PC-9 (cell line): Measurements from ENCODE around the gene IDH1. TPM values are rescaled to one million over a fixed set of nuclear protein-coding genes. Genes with fewer than 3 reads are reported as not detected.

Source experiments
- BruUV-seq: library from RNA; stranded (reverse); fragments of 400-500 nt; replicated peaks from 2 replicates; lab custom pipeline; 2021; lab: Mats Ljungman, UMichigan
- CTCF ChIA-PET: fragments of 300-600 bp; sonication (Branson Sonifier 250); formaldehyde crosslinking; loops from one replicate; lab custom pipeline; 2022; ENCODE audit warnings: antibody characterized with exemption; lab: Charles Lee
- POLR2A ChIA-PET: fragments of 300-600 bp; sonication (Branson Sonifier 250); formaldehyde crosslinking; loops from one replicate; lab custom pipeline; 2022; ENCODE audit warnings: antibody characterized with exemption; ENCODE audit not compliant: unreplicated experiment; lab: Charles Lee
- DNase-seq, 2 experiments: peaks; one replicate each; pipeline versions ENCODE4 v3.0.0 to v3.0.0-alpha.2; 2015 to 2022; ENCODE audit warnings: mixed read lengths in 1 of 2
- H2AFZ ChIP-seq: fragments of 200-600 bp; sonication (generic); 2 replicates; pipeline ENCODE4 v1.8.1; 2017; ENCODE audit warnings: antibody characterized with exemption
- H3F3A ChIP-seq: fragments of 200-600 bp; sonication (generic); 2 replicates; pipeline ENCODE4 v1.8.1; 2017; ENCODE audit warnings: antibody characterized with exemption, mild to moderate bottlenecking, low read depth; ENCODE audit not compliant: insufficient read depth
- H3K27ac ChIP-seq: fragments of 200-600 bp; sonication (generic); 2 replicates; pipeline ENCODE4 v1.6.1; 2016; ENCODE audit warnings: mixed run types
- H3K27me3 ChIP-seq: fragments of 200-600 bp; sonication (generic); 2 replicates; pipeline ENCODE4 v1.6.1; 2016; ENCODE audit warnings: low read depth, mixed run types; ENCODE audit not compliant: insufficient read depth
- H3K36me3 ChIP-seq: fragments of 200-600 bp; sonication (generic); 2 replicates; pipeline ENCODE4 v1.6.1; 2016; ENCODE audit warnings: low read depth, mixed run types
- H3K4me1 ChIP-seq: fragments of 200-600 bp; sonication (generic); replicated peaks from 2 replicates; pipeline ENCODE4 v1.6.1; 2016; ENCODE audit warnings: mixed run types; ENCODE audit not compliant: insufficient read depth
- H3K4me2 ChIP-seq: fragments of 200-600 bp; sonication (generic); 2 replicates; pipeline ENCODE4 v1.6.1; 2017; ENCODE audit warnings: mixed run types
- H3K4me3 ChIP-seq: fragments of 200-600 bp; sonication (generic); 2 replicates; pipeline ENCODE4 v1.6.1; 2016; ENCODE audit warnings: mixed run types
- H3K79me2 ChIP-seq: fragments of 200-600 bp; sonication (generic); 2 replicates; pipeline ENCODE4 v1.6.1; 2017; ENCODE audit warnings: low read depth, mixed run types
- H3K9me2 ChIP-seq: fragments of 200-600 bp; sonication (generic); 2 replicates; pipeline ENCODE4 v1.8.1; 2017; ENCODE audit warnings: mild to moderate bottlenecking; ENCODE audit not compliant: insufficient read depth
- H3K9me3 ChIP-seq: fragments of 200-600 bp; sonication (generic); 2 replicates; pipeline ENCODE4 v1.8.1; 2016; ENCODE audit warnings: low read depth; ENCODE audit not compliant: insufficient read depth
- H4K20me1 ChIP-seq: fragments of 200-600 bp; sonication (generic); 2 replicates; pipeline ENCODE4 v1.8.1; 2017; ENCODE audit not compliant: insufficient read depth
- EZH2 ChIP-seq: fragments of 200-600 bp; sonication (generic); IDR thresholded peaks from 2 replicates; pipeline ENCODE4 v1.8.0; 2017; ENCODE audit warnings: antibody characterized with exemption, low read depth
- intact Hi-C: fragments of 100-400 bp; cut with micrococcal nuclease; formaldehyde crosslinking; loops from one replicate; pipeline ENCODE4 v1.10.0; 2022; ENCODE audit not compliant: unreplicated experiment
- total RNA-seq: library from RNA; stranded (reverse); gene quantifications from 2 replicates; pipeline ENCODE4 v1.2.3, GENCODE V29; 2021
- TF ChIP-seq, protein P1 (sequence below): fragments of 200-600 bp; sonication (generic); conservative IDR thresholded peaks from 2 replicates; pipeline ENCODE4 v1.6.1; 2017; ENCODE audit warnings: mixed run types, antibody characterized with exemption, mild to moderate bottlenecking, moderate library complexity

IDH1 gene
- total RNA-seq, 1 experiment from 2014 or later: 227 TPM

DNA sequence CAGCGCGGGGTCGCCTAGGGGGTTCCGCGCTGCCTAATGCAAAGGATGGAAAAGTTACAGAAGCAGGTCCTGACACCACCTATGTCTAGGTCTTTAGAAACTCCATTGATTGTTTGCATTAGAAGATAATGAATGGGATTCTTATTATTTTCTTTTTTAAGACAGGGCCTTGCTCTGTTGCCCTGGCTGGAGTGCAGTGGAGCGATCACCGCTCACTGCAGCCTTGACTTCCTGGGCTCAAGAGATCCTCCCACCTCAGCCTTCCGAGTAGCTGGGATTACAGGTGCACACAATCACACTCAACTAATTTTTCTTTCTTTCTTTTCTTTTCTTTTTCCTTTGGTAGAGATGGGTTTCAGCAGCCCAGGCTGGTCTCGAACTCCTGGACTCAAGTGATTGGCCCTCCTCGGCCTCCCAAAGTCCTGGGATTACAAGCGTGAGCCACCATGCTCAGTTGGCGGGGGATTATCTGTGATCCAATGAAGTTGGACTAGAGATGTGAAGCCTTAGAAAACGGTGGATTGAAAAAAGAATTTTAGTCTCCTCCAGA is 761 bp upstream of the IDH1 start:
- H3F3A ChIP-seq: peaks cover 32% of the 10 kb centered on the region
- CTCF ChIA-PET: interaction anchor here (0.6 kb wide), 1 partner anchor 1393 kb away, joined by 10 read pairs; no protein-coding TSS in a partner anchor
- H3K9me3 ChIP-seq: no peaks in the 10 kb centered on the region
- intact Hi-C loops: loop anchor here (1.0 to 10.0 kb wide), 5 partner anchors 11 to 511 kb away; partner anchors contain the start of gene PIKFYVE
- no peaks in the 10 kb centered on the region for H3K27me3 ChIP-seq
- no peaks in the 10 kb centered on the region for H4K20me1 ChIP-seq
- H3K27ac ChIP-seq: peak overlapping the region; percentile 43
- no peak for TF ChIP-seq EZH2
- TF ChIP-seq, protein P1, sequence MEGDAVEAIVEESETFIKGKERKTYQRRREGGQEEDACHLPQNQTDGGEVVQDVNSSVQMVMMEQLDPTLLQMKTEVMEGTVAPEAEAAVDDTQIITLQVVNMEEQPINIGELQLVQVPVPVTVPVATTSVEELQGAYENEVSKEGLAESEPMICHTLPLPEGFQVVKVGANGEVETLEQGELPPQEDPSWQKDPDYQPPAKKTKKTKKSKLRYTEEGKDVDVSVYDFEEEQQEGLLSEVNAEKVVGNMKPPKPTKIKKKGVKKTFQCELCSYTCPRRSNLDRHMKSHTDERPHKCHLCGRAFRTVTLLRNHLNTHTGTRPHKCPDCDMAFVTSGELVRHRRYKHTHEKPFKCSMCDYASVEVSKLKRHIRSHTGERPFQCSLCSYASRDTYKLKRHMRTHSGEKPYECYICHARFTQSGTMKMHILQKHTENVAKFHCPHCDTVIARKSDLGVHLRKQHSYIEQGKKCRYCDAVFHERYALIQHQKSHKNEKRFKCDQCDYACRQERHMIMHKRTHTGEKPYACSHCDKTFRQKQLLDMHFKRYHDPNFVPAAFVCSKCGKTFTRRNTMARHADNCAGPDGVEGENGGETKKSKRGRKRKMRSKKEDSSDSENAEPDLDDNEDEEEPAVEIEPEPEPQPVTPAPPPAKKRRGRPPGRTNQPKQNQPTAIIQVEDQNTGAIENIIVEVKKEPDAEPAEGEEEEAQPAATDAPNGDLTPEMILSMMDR: 0 out of 2 replicates have a peak, but pooled peaks have one; percentile 32
- peaks cover 28% of the 10 kb centered on the region for H3K36me3 ChIP-seq
- H3K4me1 ChIP-seq: peaks cover 28% of the 10 kb centered on the region
- POLR2A ChIA-PET: no interaction called here
- H3K9me2 ChIP-seq: no peaks in the 10 kb centered on the region
- peaks cover 36% of the 10 kb centered on the region for H3K79me2 ChIP-seq
- H2AFZ ChIP-seq: peak overlapping the region; percentile 90
- no TSS peak for BruUV-seq
- H3K4me3 ChIP-seq: peak overlapping the region; percentile 84
- H3K4me2 ChIP-seq: peak overlapping the region; percentile 75
- no peak for DNase-seq

DNA sequence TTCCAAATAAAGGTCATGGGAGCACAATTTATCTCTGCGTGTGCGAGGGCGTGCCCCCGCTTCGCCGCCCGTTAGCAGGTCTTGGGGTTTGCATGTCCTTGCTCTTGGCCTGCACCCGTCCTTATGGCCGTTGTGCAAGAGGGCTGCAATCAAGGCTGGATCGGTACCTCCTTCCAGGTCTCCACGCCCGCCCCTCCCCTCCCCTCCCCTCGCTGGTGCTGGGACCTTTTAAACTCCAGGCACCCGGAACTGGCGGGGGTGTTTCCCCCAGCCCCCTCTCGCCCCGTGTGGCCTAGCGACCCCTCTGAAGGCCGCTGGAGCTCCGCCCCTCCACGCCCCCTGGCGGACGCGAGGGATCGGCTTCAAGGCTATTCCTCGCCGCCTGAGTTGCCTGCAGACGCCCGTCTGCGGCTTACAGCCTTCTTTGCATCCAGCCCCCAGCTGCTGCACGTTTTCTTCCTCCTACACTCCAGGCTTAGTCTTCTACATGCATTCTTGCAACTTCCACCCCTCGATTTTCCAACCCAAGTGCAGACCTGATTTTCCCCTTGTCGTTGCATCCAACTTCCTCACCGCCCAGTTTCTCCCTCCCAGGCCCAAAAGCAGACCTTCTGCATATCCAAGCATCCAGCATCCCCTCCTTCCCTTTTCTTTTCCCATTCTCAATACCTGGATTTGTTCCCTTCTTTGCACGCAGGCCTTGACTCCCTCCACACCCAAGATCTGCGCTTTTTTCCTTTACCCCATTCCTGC is 577 bp downstream of the IDH1 start:
- peak overlapping the region; percentile 88 for H3K4me2 ChIP-seq
- peaks cover 41% of the 10 kb centered on the region for H3K4me1 ChIP-seq
- no peaks in the 10 kb centered on the region for H4K20me1 ChIP-seq
- TF ChIP-seq, protein P1: peak; percentile 84
- no peak for TF ChIP-seq EZH2
- peak overlapping the region; percentile 77 for H2AFZ ChIP-seq
- POLR2A ChIA-PET: interaction anchor here (0.6 kb wide), 3 partner anchors 104 to 1918 kb away, joined by 3 to 6 read pairs (median 3); no protein-coding TSS in a partner anchor
- peak; percentile 74 to 85 for DNase-seq
- peak overlapping the region; percentile 95 for H3K27ac ChIP-seq
- H3K9me3 ChIP-seq: no peaks in the 10 kb centered on the region
- CTCF ChIA-PET: interaction anchor here (0.8 to 2.4 kb wide), 4 partner anchors 12 to 443 kb away, joined by 3 to 11 read pairs (median 7); partner anchors contain the start of gene PIKFYVE
- no peaks in the 10 kb centered on the region for H3K27me3 ChIP-seq
- peaks cover 39% of the 10 kb centered on the region for H3K36me3 ChIP-seq
- peaks cover 33% of the 10 kb centered on the region for H3F3A ChIP-seq
- intact Hi-C loops: loop anchor here (10.0 kb wide), 1 partner anchor 509 kb away; no protein-coding TSS in a partner anchor
- BruUV-seq: no TSS peak
- H3K79me2 ChIP-seq: peaks cover 46% of the 10 kb centered on the region
- peak overlapping the region; percentile 84 for H3K4me3 ChIP-seq
- H3K9me2 ChIP-seq: no peaks in the 10 kb centered on the region

- intact Hi-C loops: loop anchor here (10.0 kb wide), 1 partner anchor 509 kb away; no protein-coding TSS in a partner anchor
- POLR2A ChIA-PET: no interaction called here
Measured at GRCh38 chr2:208253600-208254117, 1.2 kb downstream of the IDH1 start.

More at GRCh38 chr2:208253600-208254117, 1.2 kb downstream of the IDH1 start:
- H4K20me1 ChIP-seq: no peaks in the 10 kb centered on the region
- CTCF ChIA-PET: interaction anchor here (0.6 to 2.4 kb wide), 4 partner anchors 13 to 152 kb away, joined by 3 to 11 read pairs (median 7); partner anchors contain the start of gene PIKFYVE
- H2AFZ ChIP-seq: no peak overlapping the region
- H3K36me3 ChIP-seq: peaks cover 45% of the 10 kb centered on the region
- H3K9me3 ChIP-seq: no peaks in the 10 kb centered on the region
- H3K4me2 ChIP-seq: peak overlapping the region; percentile 88
- peaks cover 41% of the 10 kb centered on the region for H3K4me1 ChIP-seq
- peak overlapping the region; percentile 95 for H3K27ac ChIP-seq
- TSS peak; percentile 42 for BruUV-seq
- peaks cover 33% of the 10 kb centered on the region for H3F3A ChIP-seq
- no peaks in the 10 kb centered on the region for H3K9me2 ChIP-seq
- TF ChIP-seq EZH2: no peak
- TF ChIP-seq, protein P1: no peak
- peak overlapping the region; percentile 84 for H3K4me3 ChIP-seq
- H3K27me3 ChIP-seq: no peaks in the 10 kb centered on the region
- peak in 1 of 2 experiments; percentile 5 for DNase-seq
- H3K79me2 ChIP-seq: peaks cover 49% of the 10 kb centered on the region
